Nephron progenitor cell (in vitro differentiated cells): ENCODE data around the gene ARHGEF17.

Experiments used
- DNase-seq: peaks from one replicate; pipeline ENCODE4 v3.0.0; 2021
- H3K27ac Mint-ChIP-seq: 2 replicates; pipeline ENCODE4 v1.8.0; 2021; ENCODE audit warnings: mild to moderate bottlenecking, moderate library complexity, mixed read lengths
- H3K27me3 Mint-ChIP-seq: 2 replicates; pipeline ENCODE4 v1.8.0; 2021; ENCODE audit warnings: mild to moderate bottlenecking, low read depth, mixed read lengths; ENCODE audit not compliant: poor library complexity
- H3K36me3 Mint-ChIP-seq: 2 replicates; pipeline ENCODE4 v1.8.0; 2021; ENCODE audit warnings: low read depth, mixed read lengths
- H3K4me1 Mint-ChIP-seq: 2 replicates; pipeline ENCODE4 v1.8.0; 2021; ENCODE audit warnings: mixed read lengths
- H3K4me3 Mint-ChIP-seq: 2 replicates; pipeline ENCODE4 v1.8.0; 2021; ENCODE audit warnings: mild to moderate bottlenecking, moderate library complexity, mixed read lengths
- H3K9me3 Mint-ChIP-seq: 2 replicates; pipeline ENCODE4 v1.8.0; 2021; ENCODE audit warnings: mild to moderate bottlenecking, moderate library complexity, mixed read lengths
- CTCF ChIP-seq: fragments of 200-600 bp; sonication (generic); IDR thresholded peaks from 2 replicates; pipeline ENCODE4 v1.5.0; 2021; ENCODE audit warnings: antibody characterized with exemption

Gene ARHGEF17

DNA sequence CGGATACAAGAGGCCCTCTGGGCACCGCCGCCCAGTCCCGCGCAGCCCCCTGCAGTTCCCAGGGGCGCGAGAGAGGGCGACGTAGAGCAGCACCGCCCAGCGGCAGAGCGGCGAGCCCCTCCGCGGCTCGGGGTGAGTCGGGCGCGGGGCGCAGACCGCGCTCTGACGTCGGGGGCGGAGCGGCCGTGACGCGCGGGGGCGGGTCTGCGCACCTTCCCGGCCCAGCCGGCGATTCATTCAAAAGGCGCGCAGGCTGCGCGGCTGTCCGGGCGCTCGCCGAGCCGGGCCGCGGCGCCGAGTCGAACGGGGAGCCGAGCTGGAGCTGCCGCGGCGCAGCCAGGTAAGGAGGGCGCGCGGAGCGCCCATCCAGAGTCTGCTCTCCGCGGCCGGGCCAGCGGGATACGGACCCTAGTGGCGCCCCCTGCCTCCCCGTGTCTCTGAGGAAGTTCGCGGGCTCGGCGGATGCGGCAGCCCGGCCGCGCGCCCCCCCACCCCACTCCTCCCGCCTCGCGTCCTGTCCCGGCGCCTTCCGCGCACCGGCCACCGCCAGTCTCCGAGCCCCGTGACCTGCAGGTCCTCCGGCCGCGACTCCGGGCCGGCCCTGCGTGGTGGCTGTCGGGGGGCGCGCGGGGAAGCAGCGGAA, 68.2 kb downstream of the ARHGEF17 start, which contains the start of gene RELT:
Gene RELT, plus strand, starts transcription at position 240 of the 643 bp plus-strand sequence. CDS start 12,738 bp downstream, outside the sequence.
- Mint-ChIP-seq H3K27ac (peak within 1 kb of the TSS; percentile 90), H3K27me3 (peaks cover 14% of the 10 kb centered on the region), H3K4me3 (peak within 1 kb of the TSS; percentile 94), H3K4me1 (peaks cover 64% of the 10 kb centered on the region), H3K36me3 (no peaks in the 10 kb centered on the region), H3K9me3 (no peaks in the 10 kb centered on the region)
- peak; percentile 92 for TF ChIP-seq CTCF
- peak; percentile 97 for DNase-seq

- H3K4me1 Mint-ChIP-seq, result peaks cover 68% of the 10 kb centered on the region
- H3K27ac Mint-ChIP-seq, result peak overlapping the region; percentile 70
- TF ChIP-seq CTCF, result no peak
Measured at GRCh38 chr11:73376803-73377629, 68.9 kb downstream of the ARHGEF17 start.

DNA sequence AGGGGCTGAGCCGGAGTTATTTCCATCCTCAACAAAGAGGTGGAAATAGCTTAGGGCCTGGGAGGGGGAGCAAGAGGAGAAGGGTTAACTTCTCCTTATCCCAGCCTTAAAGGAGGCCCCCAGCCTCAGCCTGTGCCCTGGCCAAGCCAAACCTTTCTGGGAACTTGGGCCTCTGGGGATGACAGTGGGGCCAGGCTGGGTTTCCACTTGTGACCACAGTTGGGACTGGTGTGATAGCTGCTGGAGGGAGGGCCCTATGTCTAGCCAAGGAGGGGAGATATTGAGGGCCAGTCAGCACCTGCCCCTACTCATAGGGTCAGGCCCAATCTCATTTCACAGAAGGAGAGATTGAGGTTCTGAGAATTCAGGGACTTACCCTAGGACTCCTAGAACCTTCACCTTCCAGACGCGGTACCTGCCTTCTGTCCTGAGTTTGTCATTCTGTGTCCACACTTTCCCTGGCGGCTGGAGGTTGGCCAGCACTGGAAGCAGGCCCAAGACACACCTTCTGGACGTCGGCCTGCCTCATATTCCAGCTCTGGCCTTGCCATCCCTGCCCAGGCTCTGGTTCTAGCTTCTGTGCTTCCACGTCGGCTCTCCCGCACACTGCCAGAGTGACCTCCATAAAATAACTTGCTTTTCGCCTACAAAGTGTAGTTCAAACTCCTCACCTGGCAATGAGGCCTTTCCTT, 71.3 kb downstream of the ARHGEF17 start:
- H3K9me3 Mint-ChIP-seq, result no peaks in the 10 kb centered on the region
- peaks cover 80% of the 10 kb centered on the region for H3K4me1 Mint-ChIP-seq
- H3K4me3 Mint-ChIP-seq, result peak overlapping the region; percentile 94
- H3K27me3 Mint-ChIP-seq, result peaks cover 14% of the 10 kb centered on the region
- no peak for TF ChIP-seq CTCF
- H3K27ac Mint-ChIP-seq, result peak overlapping the region; percentile 47
- H3K36me3 Mint-ChIP-seq, result no peaks in the 10 kb centered on the region
- DNase-seq, result no peak

More at GRCh38 chr11:73376803-73377629, 68.9 kb downstream of the ARHGEF17 start:
- no peaks in the 10 kb centered on the region for H3K9me3 Mint-ChIP-seq
- peak; percentile 45 for DNase-seq
- H3K27me3 Mint-ChIP-seq, result peaks cover 14% of the 10 kb centered on the region
- no peaks in the 10 kb centered on the region for H3K36me3 Mint-ChIP-seq
- peak overlapping the region; percentile 94 for H3K4me3 Mint-ChIP-seq

GRCh38 chr11:73380331-73380730, 72.3 kb downstream of the ARHGEF17 start:
- Mint-ChIP-seq H3K4me1 (peaks cover 80% of the 10 kb centered on the region), H3K27ac (no peak overlapping the region), H3K36me3 (no peaks in the 10 kb centered on the region), H3K9me3 (no peaks in the 10 kb centered on the region), H3K4me3 (no peak overlapping the region), H3K27me3 (peaks cover 9% of the 10 kb centered on the region)
- no peak for TF ChIP-seq CTCF
- no peak for DNase-seq

- Mint-ChIP-seq H3K27me3 (peaks cover 9% of the 10 kb centered on the region), H3K4me3 (no peak overlapping the region), H3K27ac (peak overlapping the region; percentile 87), H3K36me3 (no peaks in the 10 kb centered on the region), H3K9me3 (no peaks in the 10 kb centered on the region), H3K4me1 (peaks cover 80% of the 10 kb centered on the region)
- no peak for DNase-seq
- no peak for TF ChIP-seq CTCF
Measured at GRCh38 chr11:73380897-73381410, 72.9 kb downstream of the ARHGEF17 start.
